Peyer's patch (tissue), 4 donors: Measurements from ENCODE around the gene MYLK4.

ENCODE experiments used
- POLR2A ChIP-seq, 2 donors: fragments of 450-650 bp; IDR thresholded peaks; one replicate each; pipeline ENCODE4 v1.5.1; 2017; ENCODE audit warnings: antibody characterized with exemption in 2 of 2, mild to moderate bottlenecking in 2 of 2, moderate library complexity in 2 of 2
- TF ChIP-seq, protein P1 (sequence below), 6 experiments: fragments of 450-650 bp in 4 of 6; fragments of 200-600 bp in 2 of 6; sonication (generic) in 1 of 6; IDR thresholded peaks; one replicate each; pipeline ENCODE4 v1.5.1; 2017 to 2019; ENCODE audit warnings: antibody characterized with exemption in 6 of 6, mild to moderate bottlenecking in 3 of 6, moderate library complexity in 1 of 6

GRCh38 chr6:2771079-2771478 is 20.4 kb upstream of the MYLK4 start:
- TF ChIP-seq, protein P1, sequence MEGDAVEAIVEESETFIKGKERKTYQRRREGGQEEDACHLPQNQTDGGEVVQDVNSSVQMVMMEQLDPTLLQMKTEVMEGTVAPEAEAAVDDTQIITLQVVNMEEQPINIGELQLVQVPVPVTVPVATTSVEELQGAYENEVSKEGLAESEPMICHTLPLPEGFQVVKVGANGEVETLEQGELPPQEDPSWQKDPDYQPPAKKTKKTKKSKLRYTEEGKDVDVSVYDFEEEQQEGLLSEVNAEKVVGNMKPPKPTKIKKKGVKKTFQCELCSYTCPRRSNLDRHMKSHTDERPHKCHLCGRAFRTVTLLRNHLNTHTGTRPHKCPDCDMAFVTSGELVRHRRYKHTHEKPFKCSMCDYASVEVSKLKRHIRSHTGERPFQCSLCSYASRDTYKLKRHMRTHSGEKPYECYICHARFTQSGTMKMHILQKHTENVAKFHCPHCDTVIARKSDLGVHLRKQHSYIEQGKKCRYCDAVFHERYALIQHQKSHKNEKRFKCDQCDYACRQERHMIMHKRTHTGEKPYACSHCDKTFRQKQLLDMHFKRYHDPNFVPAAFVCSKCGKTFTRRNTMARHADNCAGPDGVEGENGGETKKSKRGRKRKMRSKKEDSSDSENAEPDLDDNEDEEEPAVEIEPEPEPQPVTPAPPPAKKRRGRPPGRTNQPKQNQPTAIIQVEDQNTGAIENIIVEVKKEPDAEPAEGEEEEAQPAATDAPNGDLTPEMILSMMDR (IDR thresholded peaks at IDR 0.05): no peak
- TF ChIP-seq POLR2A (IDR thresholded peaks at IDR 0.05): no peak
